ENCODE results near the gene SH3D21.

GRCh38 chr1:36274201-36274600 lies 32.0 kb upstream of the SH3D21 start:
- TF ChIP-seq CTCF (IDR thresholded peaks at IDR 0.05) (no peak), POLR2A (IDR thresholded peaks at IDR 0.05) (no peak)
